Right atrium auricular region (tissue), 2 donors: ENCODE results near the gene USP17L29. TPM values are rescaled to one million over a fixed set of nuclear protein-coding genes. Genes with fewer than 3 reads are reported as not detected.
"Not testable (repeated sequence)": the region's sequence is repeated elsewhere in the genome, so short reads cannot be mapped to it uniquely, and the experiment has no call there.

Experiments used
- DNase-seq: peaks from one replicate; pipeline ENCODE4 v3.0.0-alpha.2; 2019; ENCODE audit warnings: low spot score
- H3K27ac ChIP-seq, 2 donors: fragments of 200-600 bp; sonication (generic); 1 replicate in 1 of 2; 2 replicates in 1 of 2; pipeline ENCODE4 v1.5.1; 2016 to 2019
- H3K27me3 ChIP-seq, 2 donors: fragments of 200-600 bp; sonication (generic); one replicate each; pipeline versions ENCODE4 v1.5.1 to v1.6.0; 2017 to 2019
- H3K36me3 ChIP-seq: fragments of 200-600 bp; sonication (generic); one replicate; pipeline ENCODE4 v1.5.1; 2016
- H3K4me1 ChIP-seq, 2 donors: fragments of 200-600 bp; sonication (generic); one replicate each; pipeline versions ENCODE4 v1.5.1 to v1.6.0; 2017 to 2019
- H3K4me3 ChIP-seq, 2 donors: fragments of 200-600 bp; sonication (generic); 1 replicate in 1 of 2; 2 replicates in 1 of 2; pipeline ENCODE4 v1.5.1; 2017 to 2019; ENCODE audit warnings: mild to moderate bottlenecking in 1 of 2, moderate library complexity in 1 of 2
- H3K9me3 ChIP-seq, 2 donors: fragments of 200-600 bp; sonication (generic); one replicate each; pipeline ENCODE4 v1.5.1; 2019
- total RNA-seq, 2 donors: library from RNA; depleted of rRNA; stranded (reverse); fragments of >200 nt; gene quantifications; one replicate each; pipeline ENCODE4 v1.1.0, GENCODE V29; 2016

USP17L29 gene, protein sequence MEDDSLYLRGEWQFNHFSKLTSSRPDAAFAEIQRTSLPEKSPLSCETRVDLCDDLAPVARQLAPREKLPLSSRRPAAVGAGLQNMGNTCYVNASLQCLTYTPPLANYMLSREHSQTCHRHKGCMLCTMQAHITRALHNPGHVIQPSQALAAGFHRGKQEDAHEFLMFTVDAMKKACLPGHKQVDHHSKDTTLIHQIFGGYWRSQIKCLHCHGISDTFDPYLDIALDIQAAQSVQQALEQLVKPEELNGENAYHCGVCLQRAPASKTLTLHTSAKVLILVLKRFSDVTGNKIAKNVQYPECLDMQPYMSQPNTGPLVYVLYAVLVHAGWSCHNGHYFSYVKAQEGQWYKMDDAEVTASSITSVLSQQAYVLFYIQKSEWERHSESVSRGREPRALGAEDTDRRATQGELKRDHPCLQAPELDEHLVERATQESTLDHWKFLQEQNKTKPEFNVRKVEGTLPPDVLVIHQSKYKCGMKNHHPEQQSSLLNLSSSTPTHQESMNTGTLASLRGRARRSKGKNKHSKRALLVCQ
- total RNA-seq: not detected

DNA sequence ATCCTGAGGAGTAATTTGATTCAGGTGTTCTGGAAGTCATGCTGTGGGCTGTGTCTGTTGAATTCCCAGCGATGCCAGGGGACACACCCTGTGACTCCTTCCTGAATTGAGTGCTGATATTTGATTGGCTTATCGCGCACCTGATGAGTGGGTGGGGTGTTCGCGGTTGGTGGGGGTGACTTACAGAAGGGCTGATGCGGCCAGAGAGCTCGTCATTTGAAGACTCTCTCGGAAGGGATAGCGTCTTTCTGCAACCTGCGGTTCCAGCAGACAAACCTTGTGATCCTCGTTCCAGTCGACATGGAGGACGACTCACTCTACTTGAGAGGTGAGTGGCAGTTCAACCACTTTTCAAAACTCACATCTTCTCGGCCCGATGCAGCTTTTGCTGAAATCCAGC is at the start of gene USP17L29:
Gene USP17L29 (plus strand): TSS at position 301 of the 400 bp plus-strand sequence. CDS start 0 bp downstream, at position 301.
- not testable (repeated sequence) for H3K4me1 ChIP-seq, H3K27me3 ChIP-seq, H3K4me3 ChIP-seq, DNase-seq, H3K9me3 ChIP-seq, H3K36me3 ChIP-seq, H3K27ac ChIP-seq

DNA sequence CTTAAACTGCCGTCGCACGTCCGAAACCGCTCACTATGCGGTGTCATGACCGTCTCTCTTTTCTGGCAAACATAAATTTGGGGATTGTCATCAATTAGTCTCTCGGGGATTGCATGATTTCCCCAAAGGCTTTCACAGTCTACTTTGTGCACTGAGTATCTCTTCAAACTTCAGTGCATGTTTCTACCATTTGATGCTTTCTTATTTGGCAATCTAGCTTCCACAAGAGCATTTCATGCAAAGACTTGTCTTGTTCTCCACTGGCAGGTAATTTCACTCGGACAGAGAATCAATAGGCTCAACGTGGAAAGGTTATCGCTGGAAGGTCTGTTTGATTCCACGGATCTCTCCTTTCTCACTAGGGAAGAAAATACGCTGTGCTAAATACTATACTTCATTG is 29.2 kb upstream of the USP17L29 start:
- not testable (repeated sequence) for H3K36me3 ChIP-seq, H3K9me3 ChIP-seq, DNase-seq, H3K4me3 ChIP-seq, H3K4me1 ChIP-seq, H3K27ac ChIP-seq, H3K27me3 ChIP-seq

DNA sequence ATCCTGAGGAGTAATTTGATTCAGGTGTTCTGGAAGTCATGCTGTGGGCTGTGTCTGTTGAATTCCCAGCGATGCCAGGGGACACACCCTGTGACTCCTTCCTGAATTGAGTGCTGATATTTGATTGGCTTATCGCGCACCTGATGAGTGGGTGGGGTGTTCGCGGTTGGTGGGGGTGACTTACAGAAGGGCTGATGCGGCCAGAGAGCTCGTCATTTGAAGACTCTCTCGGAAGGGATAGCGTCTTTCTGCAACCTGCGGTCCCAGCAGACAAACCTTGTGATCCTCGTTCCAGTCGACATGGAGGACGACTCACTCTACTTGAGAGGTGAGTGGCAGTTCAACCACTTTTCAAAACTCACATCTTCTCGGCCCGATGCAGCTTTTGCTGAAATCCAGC is 28.6 kb upstream of the USP17L29 start, which contains the start of gene USP17L24:
Gene USP17L24 (plus strand): TSS at position 301 of the 400 bp plus-strand sequence. CDS start 0 bp downstream, at position 301.
- not testable (repeated sequence) for H3K27me3 ChIP-seq, H3K4me3 ChIP-seq, H3K9me3 ChIP-seq, DNase-seq, H3K4me1 ChIP-seq, H3K27ac ChIP-seq, H3K36me3 ChIP-seq

DNA sequence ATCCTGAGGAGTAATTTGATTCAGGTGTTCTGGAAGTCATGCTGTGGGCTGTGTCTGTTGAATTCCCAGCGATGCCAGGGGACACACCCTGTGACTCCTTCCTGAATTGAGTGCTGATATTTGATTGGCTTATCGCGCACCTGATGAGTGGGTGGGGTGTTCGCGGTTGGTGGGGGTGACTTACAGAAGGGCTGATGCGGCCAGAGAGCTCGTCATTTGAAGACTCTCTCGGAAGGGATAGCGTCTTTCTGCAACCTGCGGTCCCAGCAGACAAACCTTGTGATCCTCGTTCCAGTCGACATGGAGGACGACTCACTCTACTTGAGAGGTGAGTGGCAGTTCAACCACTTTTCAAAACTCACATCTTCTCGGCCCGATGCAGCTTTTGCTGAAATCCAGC is 23.8 kb upstream of the USP17L29 start, which contains the start of gene USP17L25:
Gene USP17L25 (plus strand): TSS at position 301 of the 400 bp plus-strand sequence. CDS start 0 bp downstream, at position 301.
- not testable (repeated sequence) for H3K36me3 ChIP-seq, H3K27ac ChIP-seq, DNase-seq, H3K9me3 ChIP-seq, H3K4me1 ChIP-seq, H3K27me3 ChIP-seq, H3K4me3 ChIP-seq

DNA sequence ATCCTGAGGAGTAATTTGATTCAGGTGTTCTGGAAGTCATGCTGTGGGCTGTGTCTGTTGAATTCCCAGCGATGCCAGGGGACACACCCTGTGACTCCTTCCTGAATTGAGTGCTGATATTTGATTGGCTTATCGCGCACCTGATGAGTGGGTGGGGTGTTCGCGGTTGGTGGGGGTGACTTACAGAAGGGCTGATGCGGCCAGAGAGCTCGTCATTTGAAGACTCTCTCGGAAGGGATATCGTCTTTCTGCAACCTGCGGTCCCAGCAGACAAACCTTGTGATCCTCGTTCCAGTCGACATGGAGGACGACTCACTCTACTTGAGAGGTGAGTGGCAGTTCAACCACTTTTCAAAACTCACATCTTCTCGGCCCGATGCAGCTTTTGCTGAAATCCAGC is 19.1 kb upstream of the USP17L29 start, which contains the start of gene USP17L26:
Gene USP17L26 (plus strand): TSS at position 301 of the 400 bp plus-strand sequence. CDS start 0 bp downstream, at position 301.
- H3K4me1 ChIP-seq, H3K36me3 ChIP-seq: not testable (repeated sequence)

DNA sequence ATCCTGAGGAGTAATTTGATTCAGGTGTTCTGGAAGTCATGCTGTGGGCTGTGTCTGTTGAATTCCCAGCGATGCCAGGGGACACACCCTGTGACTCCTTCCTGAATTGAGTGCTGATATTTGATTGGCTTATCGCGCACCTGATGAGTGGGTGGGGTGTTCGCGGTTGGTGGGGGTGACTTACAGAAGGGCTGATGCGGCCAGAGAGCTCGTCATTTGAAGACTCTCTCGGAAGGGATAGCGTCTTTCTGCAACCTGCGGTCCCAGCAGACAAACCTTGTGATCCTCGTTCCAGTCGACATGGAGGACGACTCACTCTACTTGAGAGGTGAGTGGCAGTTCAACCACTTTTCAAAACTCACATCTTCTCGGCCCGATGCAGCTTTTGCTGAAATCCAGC is 14.3 kb upstream of the USP17L29 start, which contains the start of gene USP17L5:
Gene USP17L5 (plus strand): TSS at position 301 of the 400 bp plus-strand sequence. CDS start 0 bp downstream, at position 301.
- not testable (repeated sequence) for H3K27ac ChIP-seq, DNase-seq, H3K4me1 ChIP-seq, H3K27me3 ChIP-seq, H3K9me3 ChIP-seq, H3K4me3 ChIP-seq, H3K36me3 ChIP-seq

More for the DNA sequence above, 19.1 kb upstream of the USP17L29 start, which contains the start of gene USP17L26:
- H3K9me3 ChIP-seq, DNase-seq, H3K27me3 ChIP-seq, H3K4me3 ChIP-seq, H3K27ac ChIP-seq: not testable (repeated sequence)

DNA sequence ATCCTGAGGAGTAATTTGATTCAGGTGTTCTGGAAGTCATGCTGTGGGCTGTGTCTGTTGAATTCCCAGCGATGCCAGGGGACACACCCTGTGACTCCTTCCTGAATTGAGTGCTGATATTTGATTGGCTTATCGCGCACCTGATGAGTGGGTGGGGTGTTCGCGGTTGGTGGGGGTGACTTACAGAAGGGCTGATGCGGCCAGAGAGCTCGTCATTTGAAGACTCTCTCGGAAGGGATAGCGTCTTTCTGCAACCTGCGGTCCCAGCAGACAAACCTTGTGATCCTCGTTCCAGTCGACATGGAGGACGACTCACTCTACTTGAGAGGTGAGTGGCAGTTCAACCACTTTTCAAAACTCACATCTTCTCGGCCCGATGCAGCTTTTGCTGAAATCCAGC is 9.6 kb upstream of the USP17L29 start, which contains the start of gene USP17L27:
Gene USP17L27 (plus strand): TSS at position 301 of the 400 bp plus-strand sequence. CDS start 0 bp downstream, at position 301.
- not testable (repeated sequence) for DNase-seq, H3K36me3 ChIP-seq, H3K27me3 ChIP-seq, H3K4me1 ChIP-seq, H3K9me3 ChIP-seq, H3K27ac ChIP-seq, H3K4me3 ChIP-seq

DNA sequence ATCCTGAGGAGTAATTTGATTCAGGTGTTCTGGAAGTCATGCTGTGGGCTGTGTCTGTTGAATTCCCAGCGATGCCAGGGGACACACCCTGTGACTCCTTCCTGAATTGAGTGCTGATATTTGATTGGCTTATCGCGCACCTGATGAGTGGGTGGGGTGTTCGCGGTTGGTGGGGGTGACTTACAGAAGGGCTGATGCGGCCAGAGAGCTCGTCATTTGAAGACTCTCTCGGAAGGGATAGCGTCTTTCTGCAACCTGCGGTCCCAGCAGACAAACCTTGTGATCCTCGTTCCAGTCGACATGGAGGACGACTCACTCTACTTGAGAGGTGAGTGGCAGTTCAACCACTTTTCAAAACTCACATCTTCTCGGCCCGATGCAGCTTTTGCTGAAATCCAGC is 4.8 kb upstream of the USP17L29 start, which contains the start of gene USP17L28:
Gene USP17L28 (plus strand): TSS at position 301 of the 400 bp plus-strand sequence. CDS start 0 bp downstream, at position 301.
- H3K36me3 ChIP-seq: not testable (repeated sequence)

DNA sequence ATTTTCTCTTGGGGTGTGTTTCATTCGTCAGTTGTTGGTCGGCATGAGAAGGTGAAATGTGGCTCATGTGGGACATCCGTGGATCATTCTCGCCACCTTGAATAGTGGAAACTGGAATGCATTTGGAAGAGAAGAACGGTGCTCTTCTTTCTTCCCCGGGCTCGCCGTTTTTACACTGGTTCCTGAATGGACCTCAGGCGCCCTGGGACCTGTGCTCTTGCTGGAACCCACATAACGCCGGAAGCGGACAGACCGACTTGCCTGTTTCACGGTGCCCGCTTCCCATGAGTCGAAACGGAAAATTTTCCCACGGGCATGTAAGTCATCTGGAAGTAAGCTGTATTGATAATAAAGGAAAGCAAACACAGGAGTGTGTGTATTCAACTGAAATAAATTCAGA is 2.6 kb upstream of the USP17L29 start:
- not testable (repeated sequence) for H3K27me3 ChIP-seq, H3K36me3 ChIP-seq, H3K4me3 ChIP-seq, DNase-seq, H3K27ac ChIP-seq, H3K9me3 ChIP-seq, H3K4me1 ChIP-seq

More for the DNA sequence above, 4.8 kb upstream of the USP17L29 start, which contains the start of gene USP17L28:
- H3K27me3 ChIP-seq, H3K4me1 ChIP-seq, H3K4me3 ChIP-seq, H3K9me3 ChIP-seq, DNase-seq, H3K27ac ChIP-seq: not testable (repeated sequence)

DNA sequence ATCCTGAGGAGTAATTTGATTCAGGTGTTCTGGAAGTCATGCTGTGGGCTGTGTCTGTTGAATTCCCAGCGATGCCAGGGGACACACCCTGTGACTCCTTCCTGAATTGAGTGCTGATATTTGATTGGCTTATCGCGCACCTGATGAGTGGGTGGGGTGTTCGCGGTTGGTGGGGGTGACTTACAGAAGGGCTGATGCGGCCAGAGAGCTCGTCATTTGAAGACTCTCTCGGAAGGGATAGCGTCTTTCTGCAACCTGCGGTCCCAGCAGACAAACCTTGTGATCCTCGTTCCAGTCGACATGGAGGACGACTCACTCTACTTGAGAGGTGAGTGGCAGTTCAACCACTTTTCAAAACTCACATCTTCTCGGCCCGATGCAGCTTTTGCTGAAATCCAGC is 9.4 kb downstream of the USP17L29 start, which contains the start of gene USP17L30:
Gene USP17L30 (plus strand): TSS at position 301 of the 400 bp plus-strand sequence. CDS start 0 bp downstream, at position 301.
- H3K27ac ChIP-seq, H3K36me3 ChIP-seq, H3K4me3 ChIP-seq, H3K9me3 ChIP-seq, H3K4me1 ChIP-seq, H3K27me3 ChIP-seq, DNase-seq: not testable (repeated sequence)

DNA sequence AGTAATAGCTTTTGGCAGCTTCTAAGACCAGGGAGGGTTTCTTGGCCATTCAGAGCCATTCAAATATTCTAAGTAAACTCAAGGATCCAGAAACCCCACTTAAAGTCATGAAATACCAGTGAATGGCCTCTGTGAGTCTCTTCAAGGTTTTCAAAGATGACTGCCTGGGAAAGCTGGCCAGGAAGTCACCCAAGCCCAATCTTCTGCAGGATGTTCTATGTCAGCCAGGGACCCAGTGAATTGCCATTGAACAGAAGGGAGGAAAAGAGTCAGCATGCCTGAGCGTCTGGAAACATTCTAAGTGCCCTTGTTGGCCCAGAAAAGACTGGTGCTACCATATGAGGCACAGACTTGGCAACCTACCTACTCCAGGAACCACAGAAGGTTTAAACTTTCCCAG is 26.4 kb downstream of the USP17L29 start:
- H3K4me3 ChIP-seq, H3K27ac ChIP-seq, H3K9me3 ChIP-seq, H3K36me3 ChIP-seq, H3K27me3 ChIP-seq, H3K4me1 ChIP-seq, DNase-seq: not testable (repeated sequence)
